GM18909 (cell line): Measurements from ENCODE around the gene CFAP77.

Source experiments
- ATAC-seq: cut with Tn5 transposase; IDR thresholded peaks from one replicate; pipeline ENCODE4 v1.9.1; 2021; ENCODE audit warnings: mild to moderate bottlenecking; ENCODE audit not compliant: unreplicated experiment, poor library complexity

The CFAP77 gene

GRCh38 chr9:132513416-132513815 lies 103.4 kb downstream of the CFAP77 start:
- ATAC-seq, result no peak

GRCh38 chr9:132514011-132514744 lies 104.2 kb downstream of the CFAP77 start:
- ATAC-seq, result no peak

- ATAC-seq, result no peak
Measured at GRCh38 chr9:132514821-132515220, 104.8 kb downstream of the CFAP77 start.

GRCh38 chr9:132516301-132516700 lies 106.3 kb downstream of the CFAP77 start:
- no peak for ATAC-seq

GRCh38 chr9:132516911-132517310 lies 106.9 kb downstream of the CFAP77 start:
- ATAC-seq, result no peak

GRCh38 chr9:132517815-132518550 lies 108.0 kb downstream of the CFAP77 start:
- ATAC-seq, result no peak

- no peak for ATAC-seq
Measured at GRCh38 chr9:132518626-132519025, 108.6 kb downstream of the CFAP77 start.

GRCh38 chr9:132519033-132519432 lies 109.0 kb downstream of the CFAP77 start:
- no peak for ATAC-seq

GRCh38 chr9:132520612-132521011 lies 110.6 kb downstream of the CFAP77 start:
- ATAC-seq, result no peak

- no peak for ATAC-seq
Measured at GRCh38 chr9:132525308-132526023, 115.5 kb downstream of the CFAP77 start.

GRCh38 chr9:132531195-132531594 lies 121.2 kb downstream of the CFAP77 start:
- ATAC-seq, result no peak

GRCh38 chr9:132531710-132532570 lies 121.9 kb downstream of the CFAP77 start:
- ATAC-seq, result no peak

- no peak for ATAC-seq
Measured at GRCh38 chr9:132534832-132535231, 124.8 kb downstream of the CFAP77 start.

GRCh38 chr9:132536124-132536523 lies 126.1 kb downstream of the CFAP77 start:
- no peak for ATAC-seq

- no peak for ATAC-seq
Measured at GRCh38 chr9:132537352-132537751, 127.3 kb downstream of the CFAP77 start.

GRCh38 chr9:132538071-132538470 lies 128.1 kb downstream of the CFAP77 start:
- no peak for ATAC-seq

GRCh38 chr9:132539096-132539495 lies 129.1 kb downstream of the CFAP77 start:
- no peak for ATAC-seq

- no peak for ATAC-seq
Measured at GRCh38 chr9:132541051-132541450, 131.0 kb downstream of the CFAP77 start.

GRCh38 chr9:132541870-132542830 lies 132.1 kb downstream of the CFAP77 start:
- no peak for ATAC-seq
